Activated T-helper 2 cell treated with anti-CD3 and anti-CD28 coated beads, Interferon-gamma antibody, Interleukin-2, Interleukin-4, amounts not matched to agents 10 μg/mL and 5 μg/mL and 100 μg/mL, durations not matched to agents 14 hours and 24 hours and 36 hours (primary cell): ENCODE measurements around the gene WIPF1. TPM values are rescaled to one million over a fixed set of nuclear protein-coding genes. Genes with fewer than 3 reads are reported as not detected.
A peak's percentile ranks its signal among the peaks of the same experiment; 100 is the strongest.

ENCODE experiments used
- DNase-seq: peaks from one replicate; pipeline ENCODE4 v3.0.0; 2021; ENCODE audit warnings: low spot score
- H3K27ac Mint-ChIP-seq: one replicate; pipeline ENCODE4 v1.8.0; 2021; ENCODE audit warnings: mixed read lengths
- H3K27me3 Mint-ChIP-seq: one replicate; pipeline ENCODE4 v1.8.0; 2021; ENCODE audit warnings: low read depth, mixed read lengths
- H3K36me3 Mint-ChIP-seq: one replicate; pipeline ENCODE4 v1.8.0; 2021; ENCODE audit warnings: low read depth, mixed read lengths
- H3K4me1 Mint-ChIP-seq: one replicate; pipeline ENCODE4 v1.8.0; 2021; ENCODE audit warnings: low read depth, mixed read lengths
- H3K4me3 Mint-ChIP-seq: one replicate; pipeline ENCODE4 v1.8.0; 2021; ENCODE audit warnings: low read depth, mild to moderate bottlenecking, moderate library complexity, mixed read lengths
- H3K9me3 Mint-ChIP-seq: one replicate; pipeline ENCODE4 v1.8.0; 2021; ENCODE audit warnings: mixed read lengths
- intact Hi-C: fragments of 100-400 bp; cut with micrococcal nuclease; formaldehyde crosslinking; loops from one replicate; pipeline ENCODE4 v1.15.1; 2023
- total RNA-seq: library from RNA; stranded (reverse); gene quantifications from 2 replicates; pipeline ENCODE4 v1.2.3, GENCODE V29; 2022

Gene WIPF1, protein sequence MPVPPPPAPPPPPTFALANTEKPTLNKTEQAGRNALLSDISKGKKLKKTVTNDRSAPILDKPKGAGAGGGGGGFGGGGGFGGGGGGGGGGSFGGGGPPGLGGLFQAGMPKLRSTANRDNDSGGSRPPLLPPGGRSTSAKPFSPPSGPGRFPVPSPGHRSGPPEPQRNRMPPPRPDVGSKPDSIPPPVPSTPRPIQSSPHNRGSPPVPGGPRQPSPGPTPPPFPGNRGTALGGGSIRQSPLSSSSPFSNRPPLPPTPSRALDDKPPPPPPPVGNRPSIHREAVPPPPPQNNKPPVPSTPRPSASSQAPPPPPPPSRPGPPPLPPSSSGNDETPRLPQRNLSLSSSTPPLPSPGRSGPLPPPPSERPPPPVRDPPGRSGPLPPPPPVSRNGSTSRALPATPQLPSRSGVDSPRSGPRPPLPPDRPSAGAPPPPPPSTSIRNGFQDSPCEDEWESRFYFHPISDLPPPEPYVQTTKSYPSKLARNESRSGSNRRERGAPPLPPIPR
- total RNA-seq: 281 and 287 TPM in 2 replicates

DNA sequence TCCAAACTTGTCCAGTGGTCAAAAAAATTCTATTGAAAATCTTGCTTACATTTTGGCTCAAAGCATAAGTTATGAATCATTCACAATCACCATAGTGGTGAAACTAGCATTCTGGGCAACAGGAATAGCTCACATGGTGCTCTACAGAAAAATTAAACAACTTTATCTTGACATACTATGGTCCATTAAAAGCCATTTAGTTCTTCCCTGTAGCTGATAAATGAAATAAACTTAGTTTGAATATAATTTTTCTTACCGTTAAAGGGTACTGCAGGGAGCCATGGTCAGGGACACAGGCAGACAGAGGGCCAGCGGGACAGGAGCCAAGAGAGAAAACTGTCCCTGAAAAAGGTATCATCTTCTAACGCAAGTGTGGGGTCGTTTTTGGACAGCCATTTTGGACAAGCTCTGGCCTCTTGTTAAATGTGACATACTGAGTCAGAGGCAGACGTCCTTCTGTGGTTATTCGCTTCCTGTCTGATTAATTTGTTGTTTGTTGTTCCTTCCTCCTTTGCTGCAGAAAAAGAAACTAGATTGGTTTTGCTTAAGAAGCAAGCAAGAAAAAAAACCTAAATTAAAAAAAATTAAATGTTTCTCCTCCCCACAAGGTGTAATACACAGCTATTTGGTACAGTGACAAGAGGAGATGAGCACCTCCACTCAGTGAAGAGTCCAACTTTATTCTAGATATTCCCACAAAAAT, at the start of gene WIPF1:
TSS of gene WIPF1 (minus strand) at position 460 of the 703 bp plus-strand sequence. CDS start 12,231 bp downstream, outside the sequence.
- Mint-ChIP-seq H3K27me3 (no peaks in the 10 kb centered on the region), H3K27ac (peak within 1 kb of the TSS; percentile 90), H3K9me3 (peaks cover 3% of the 10 kb centered on the region), H3K4me1 (peaks cover 59% of the 10 kb centered on the region), H3K4me3 (peak within 1 kb of the TSS; percentile 84), H3K36me3 (peaks cover 76% of the 10 kb centered on the region)
- intact Hi-C loops: loop anchor here (1.0 to 10.0 kb wide), 9 partner anchors 11 to 633 kb away; partner anchors contain the start of genes ATF2 and SP3
- peak; percentile 38 for DNase-seq

DNA sequence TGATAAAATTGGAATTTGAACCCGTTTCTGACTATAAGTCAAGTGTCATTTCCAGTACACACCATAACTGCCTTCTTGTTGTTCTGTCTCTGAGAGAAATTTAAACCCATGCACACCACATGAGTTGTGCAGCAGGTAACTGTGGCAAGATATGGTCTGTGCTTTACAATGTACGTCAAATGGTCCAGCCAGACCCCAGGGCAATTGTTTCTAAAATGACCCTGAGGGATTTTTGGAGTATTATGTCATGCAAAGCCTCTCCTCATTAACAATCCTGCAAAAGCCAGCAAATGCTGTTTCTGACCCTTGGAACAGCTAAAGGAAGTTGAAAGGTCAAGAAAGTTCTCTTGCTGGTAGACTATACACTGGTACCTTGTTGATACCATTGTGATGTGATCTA, 47.7 kb upstream of the WIPF1 start:
- Mint-ChIP-seq H3K4me3 (no peak overlapping the region), H3K27ac (no peak overlapping the region), H3K36me3 (peaks cover 37% of the 10 kb centered on the region), H3K4me1 (peaks cover 2% of the 10 kb centered on the region), H3K9me3 (peaks cover 22% of the 10 kb centered on the region), H3K27me3 (no peaks in the 10 kb centered on the region)
- intact Hi-C loops: no loop called here
- DNase-seq: no peak

DNA sequence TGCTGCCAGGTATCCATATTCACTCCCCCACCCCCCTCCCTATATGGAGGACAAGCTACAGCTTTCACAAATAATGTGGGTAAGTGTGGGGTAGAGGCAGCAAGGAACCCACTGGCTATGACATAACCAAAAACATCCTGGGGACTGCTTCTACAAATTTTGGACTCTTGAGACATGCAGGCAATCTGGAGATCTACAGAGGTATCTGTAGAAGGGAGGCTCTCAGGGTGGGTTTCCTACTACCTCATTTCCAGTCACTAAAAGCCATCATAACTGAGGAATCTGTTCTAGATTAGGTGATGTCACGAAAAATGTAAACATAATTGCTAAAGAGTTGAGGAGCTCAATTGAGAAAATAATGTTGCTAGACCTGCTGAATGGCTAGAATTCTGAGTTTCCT, 46.8 kb upstream of the WIPF1 start:
- Mint-ChIP-seq H3K27me3 (no peaks in the 10 kb centered on the region), H3K27ac (no peak overlapping the region), H3K36me3 (peaks cover 34% of the 10 kb centered on the region), H3K4me1 (no peaks in the 10 kb centered on the region), H3K4me3 (no peak overlapping the region), H3K9me3 (peaks cover 13% of the 10 kb centered on the region)
- intact Hi-C loops: no loop called here
- no peak for DNase-seq

DNA sequence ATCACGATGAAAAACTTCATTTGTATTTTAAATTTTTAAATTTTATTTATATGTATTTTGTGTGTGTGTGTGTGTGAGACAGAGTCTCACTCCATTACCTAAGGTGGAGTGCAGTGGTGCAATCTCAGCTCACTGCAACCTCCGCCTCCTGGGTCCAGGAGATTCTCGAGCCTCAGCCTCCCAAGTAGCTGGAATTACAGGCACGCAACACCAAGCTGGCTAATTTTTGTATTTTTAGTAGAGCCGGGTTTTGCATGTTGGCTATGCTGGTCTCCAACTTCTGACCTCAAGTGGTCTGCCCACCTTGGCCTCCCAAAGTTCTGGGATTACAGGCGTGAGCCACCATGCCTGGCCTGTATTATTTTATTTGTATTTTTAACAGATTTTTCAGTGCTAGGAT, 45.8 kb upstream of the WIPF1 start:
- intact Hi-C loops: no loop called here
- no peak for DNase-seq
- Mint-ChIP-seq H3K27ac (no peak overlapping the region), H3K27me3 (no peaks in the 10 kb centered on the region), H3K4me3 (no peak overlapping the region), H3K36me3 (peaks cover 31% of the 10 kb centered on the region), H3K4me1 (peaks cover 5% of the 10 kb centered on the region), H3K9me3 (peaks cover 8% of the 10 kb centered on the region)

DNA sequence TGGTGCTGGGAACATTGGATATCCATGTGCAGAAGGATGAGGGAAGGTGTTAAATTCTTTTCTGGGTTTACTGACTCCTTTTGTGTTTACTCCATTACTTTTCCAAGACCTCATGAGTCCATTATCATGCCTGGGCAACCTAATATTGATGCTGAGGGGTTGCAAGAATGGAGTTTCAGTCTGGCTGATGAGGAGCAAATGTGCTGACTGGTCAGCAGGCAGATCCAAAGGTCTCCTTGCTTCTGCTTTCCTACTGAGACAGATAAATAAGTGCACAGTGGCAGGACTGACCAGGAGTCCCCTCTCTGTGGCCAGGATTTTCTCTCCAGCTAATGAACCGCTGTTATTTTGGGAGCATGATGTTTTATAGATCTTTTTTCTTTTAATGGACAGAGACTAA, 43.6 kb upstream of the WIPF1 start:
- H3K36me3 Mint-ChIP-seq: peaks cover 19% of the 10 kb centered on the region
- DNase-seq: no peak
- intact Hi-C loops: no loop called here
- peaks cover 8% of the 10 kb centered on the region for H3K9me3 Mint-ChIP-seq
- H3K4me1 Mint-ChIP-seq: peaks cover 13% of the 10 kb centered on the region
- H3K4me3 Mint-ChIP-seq: no peak overlapping the region
- no peak overlapping the region for H3K27ac Mint-ChIP-seq
- no peaks in the 10 kb centered on the region for H3K27me3 Mint-ChIP-seq

DNA sequence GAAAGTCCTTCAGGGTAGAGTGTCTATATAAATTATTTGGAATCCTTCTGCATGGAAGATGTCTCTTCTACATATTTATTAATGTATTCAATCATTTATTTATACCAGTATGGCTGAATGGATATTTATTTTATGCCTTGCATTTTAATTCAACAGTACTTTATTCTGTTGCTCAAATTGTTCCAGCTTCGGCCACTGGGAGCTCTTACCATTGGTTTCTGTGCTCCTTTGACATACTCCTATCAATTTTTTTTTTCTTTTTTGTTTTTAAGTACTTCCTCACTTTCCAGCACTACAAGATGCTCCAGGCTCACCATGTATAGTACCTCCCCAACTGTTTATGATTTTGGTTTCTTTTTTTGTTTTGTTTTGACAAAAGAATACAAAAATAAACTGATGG, 39.4 kb upstream of the WIPF1 start:
- Mint-ChIP-seq H3K9me3 (peaks cover 4% of the 10 kb centered on the region), H3K27me3 (no peaks in the 10 kb centered on the region), H3K27ac (peak overlapping the region; percentile 63), H3K36me3 (peaks cover 30% of the 10 kb centered on the region), H3K4me1 (peaks cover 43% of the 10 kb centered on the region), H3K4me3 (no peak overlapping the region)
- intact Hi-C loops: loop anchor here (10.0 kb wide), 2 partner anchors 62 to 198 kb away; no protein-coding TSS in a partner anchor
- DNase-seq: no peak

DNA sequence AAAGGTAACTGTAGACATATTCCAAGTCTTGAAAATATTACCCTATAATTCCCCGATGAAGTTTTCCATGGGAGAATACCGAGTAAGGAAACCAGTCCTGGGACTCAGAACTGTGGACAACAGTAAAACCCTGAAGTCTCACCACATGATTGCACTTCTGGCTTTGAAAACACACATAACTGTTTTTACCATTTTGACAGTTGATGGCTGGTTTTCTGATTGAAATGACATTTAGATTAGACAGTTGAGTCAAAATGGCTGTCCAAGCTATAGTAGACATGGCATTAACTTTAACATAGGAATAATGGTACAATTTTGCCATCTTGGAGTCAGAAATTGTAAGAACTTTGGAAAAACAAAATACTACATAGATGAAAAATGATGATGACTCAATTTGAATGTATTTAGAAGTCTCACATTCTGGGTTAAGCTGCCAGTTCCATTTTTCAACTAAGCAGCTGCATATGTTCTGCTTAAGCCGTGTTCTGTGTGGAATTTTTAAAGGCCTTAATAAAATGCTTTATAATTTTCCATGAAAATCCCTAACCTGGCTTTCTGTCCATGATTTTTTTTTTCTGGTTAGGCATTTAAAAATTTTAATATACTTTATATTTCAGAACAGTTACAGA, 38.3 kb upstream of the WIPF1 start:
- H3K36me3 Mint-ChIP-seq: peaks cover 41% of the 10 kb centered on the region
- peaks cover 4% of the 10 kb centered on the region for H3K9me3 Mint-ChIP-seq
- no peaks in the 10 kb centered on the region for H3K27me3 Mint-ChIP-seq
- H3K4me3 Mint-ChIP-seq: no peak overlapping the region
- no peak for DNase-seq
- intact Hi-C loops: loop anchor here (2.0 to 10.0 kb wide), 5 partner anchors 23 to 199 kb away; no protein-coding TSS in a partner anchor
- peak overlapping the region; percentile 92 for H3K27ac Mint-ChIP-seq
- peaks cover 54% of the 10 kb centered on the region for H3K4me1 Mint-ChIP-seq

DNA sequence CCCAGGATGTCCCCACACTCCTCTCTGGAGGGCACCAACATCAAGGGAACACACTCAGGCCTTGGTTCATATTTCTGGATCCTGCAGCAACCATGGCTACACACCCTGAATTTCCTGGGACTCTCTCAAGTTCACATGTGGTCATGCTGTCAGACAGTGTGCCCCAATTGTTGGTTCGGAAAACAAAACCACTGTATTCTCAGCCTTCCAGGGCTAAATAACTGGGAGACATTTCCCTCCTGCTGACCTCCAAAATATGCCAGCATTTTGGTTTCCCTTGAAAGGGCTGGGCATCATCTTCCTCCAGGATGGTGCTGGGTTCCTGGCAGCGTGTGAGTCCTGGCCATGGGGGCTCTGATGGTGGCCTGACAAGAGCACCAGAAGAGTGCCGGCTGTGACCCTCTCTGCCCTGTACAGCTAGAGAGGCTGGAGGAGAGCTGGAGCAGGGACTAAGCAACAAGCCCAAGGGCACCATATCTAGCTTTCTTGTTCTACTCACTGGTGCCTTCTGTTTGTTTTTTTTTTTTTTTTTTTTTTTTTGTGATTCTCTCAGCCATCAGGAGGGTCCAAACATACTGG, 37.5 kb upstream of the WIPF1 start:
- peaks cover 4% of the 10 kb centered on the region for H3K9me3 Mint-ChIP-seq
- peak overlapping the region; percentile 92 for H3K27ac Mint-ChIP-seq
- no peak for DNase-seq
- H3K4me3 Mint-ChIP-seq: peak overlapping the region; percentile 90
- intact Hi-C loops: loop anchor here (2.0 to 10.0 kb wide), 5 partner anchors 24 to 200 kb away; no protein-coding TSS in a partner anchor
- peaks cover 62% of the 10 kb centered on the region for H3K4me1 Mint-ChIP-seq
- H3K27me3 Mint-ChIP-seq: no peaks in the 10 kb centered on the region
- peaks cover 49% of the 10 kb centered on the region for H3K36me3 Mint-ChIP-seq

DNA sequence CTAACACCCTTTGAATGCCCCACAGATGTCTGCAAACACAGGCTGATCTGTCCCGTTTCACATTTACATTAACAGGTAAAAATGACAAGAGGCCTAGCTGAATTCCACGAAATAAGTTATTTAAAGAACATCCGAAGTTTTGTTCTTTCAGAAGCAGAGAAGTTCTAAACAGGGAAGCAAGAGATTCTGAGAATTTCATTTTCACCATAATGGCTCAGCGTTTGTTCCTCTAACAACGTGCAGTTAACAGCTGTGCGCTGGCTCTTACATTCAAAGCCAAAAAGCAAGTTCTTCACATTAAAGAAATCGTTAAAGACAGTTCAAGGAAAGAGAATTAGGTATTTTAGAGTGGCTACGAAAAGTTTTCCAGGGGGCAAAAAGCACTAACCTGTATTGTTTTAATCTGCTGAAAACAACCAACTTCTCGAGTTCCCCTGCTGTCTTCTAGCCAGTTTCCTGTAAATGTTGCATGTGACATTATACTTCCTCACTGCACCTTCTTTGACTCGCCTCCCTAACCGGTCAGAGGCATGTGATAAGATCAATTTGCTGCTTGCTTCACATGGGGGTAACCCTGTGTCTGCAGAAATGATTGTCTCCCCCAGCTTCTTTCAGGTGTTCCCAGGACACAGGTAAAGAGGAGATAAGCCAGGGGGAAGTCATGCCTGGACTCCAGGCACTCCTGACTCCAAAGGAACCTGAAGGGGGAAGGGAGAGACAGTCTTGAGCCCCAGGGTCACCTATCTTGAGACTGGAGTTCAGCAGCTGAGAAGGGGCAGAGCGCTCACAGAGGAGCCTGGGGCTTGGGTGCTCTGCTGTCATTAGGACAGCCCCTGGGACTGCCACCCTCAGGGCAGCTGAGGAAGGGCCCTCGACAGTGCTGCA, 36.8 kb upstream of the WIPF1 start:
- peaks cover 51% of the 10 kb centered on the region for H3K36me3 Mint-ChIP-seq
- H3K4me3 Mint-ChIP-seq: peak overlapping the region; percentile 90
- H3K9me3 Mint-ChIP-seq: peaks cover 4% of the 10 kb centered on the region
- no peaks in the 10 kb centered on the region for H3K27me3 Mint-ChIP-seq
- H3K4me1 Mint-ChIP-seq: peaks cover 69% of the 10 kb centered on the region
- DNase-seq: peak; percentile 38
- H3K27ac Mint-ChIP-seq: peak overlapping the region; percentile 92
- intact Hi-C loops: loop anchor here (1.0 to 10.0 kb wide), 6 partner anchors 24 to 200 kb away; no protein-coding TSS in a partner anchor

DNA sequence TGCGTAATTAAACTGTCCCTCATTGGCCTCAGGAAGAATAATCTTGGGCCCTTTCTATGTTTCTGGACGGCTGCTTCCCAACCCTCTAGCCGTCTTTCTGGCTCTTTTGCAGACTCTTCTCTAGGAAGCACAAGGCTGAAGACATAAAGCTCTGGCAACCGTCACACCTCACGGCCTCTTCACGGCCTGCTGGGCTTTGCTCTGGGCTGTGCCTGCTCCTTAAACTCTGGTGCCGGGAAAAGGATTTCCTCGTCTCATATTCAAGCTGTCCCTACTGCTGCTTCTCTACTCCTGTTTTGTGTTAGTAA, 36.0 kb upstream of the WIPF1 start:
- DNase-seq: no peak
- Mint-ChIP-seq H3K27ac (peak overlapping the region; percentile 92), H3K27me3 (no peaks in the 10 kb centered on the region), H3K36me3 (peaks cover 52% of the 10 kb centered on the region), H3K4me1 (peaks cover 70% of the 10 kb centered on the region), H3K4me3 (peak overlapping the region; percentile 90), H3K9me3 (no peaks in the 10 kb centered on the region)
- intact Hi-C loops: loop anchor here (10.0 kb wide), 2 partner anchors 59 to 201 kb away; no protein-coding TSS in a partner anchor

DNA sequence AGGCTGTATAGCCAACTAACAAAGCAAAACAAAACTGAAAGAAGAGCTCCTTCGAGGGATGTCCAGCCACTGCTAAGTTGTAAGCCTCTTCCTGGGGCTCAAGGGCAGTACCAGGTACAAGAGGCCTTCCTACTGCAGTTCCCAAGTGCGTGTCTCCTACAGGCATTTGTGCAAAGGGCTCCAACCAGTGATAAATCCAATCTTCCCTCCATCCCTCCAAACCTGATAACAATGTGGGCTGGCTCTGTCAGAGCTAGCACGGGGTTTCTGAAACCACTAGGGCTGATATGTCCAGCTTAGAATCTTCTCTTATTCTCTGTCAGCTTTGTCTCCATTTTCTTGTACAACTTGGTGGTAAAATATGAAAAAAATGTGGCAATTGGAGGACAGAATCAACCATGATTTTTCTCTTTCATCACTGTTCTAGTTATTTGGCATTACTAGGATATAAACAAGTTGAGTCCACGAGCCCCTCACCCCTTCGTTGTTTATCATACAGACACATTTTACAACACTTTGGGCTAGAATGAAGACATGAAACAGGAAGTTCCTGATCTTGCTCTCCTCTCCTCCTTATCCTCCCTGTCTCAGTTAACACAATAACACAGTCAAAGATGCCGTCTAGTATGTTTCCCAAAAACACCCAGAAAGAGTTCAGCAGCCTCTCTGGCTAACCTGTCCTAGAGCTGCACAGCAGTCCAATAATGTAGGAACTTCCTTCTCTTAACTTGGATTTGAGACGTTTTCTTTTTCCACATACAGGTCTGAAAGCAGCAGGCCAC, 35.4 kb upstream of the WIPF1 start:
- DNase-seq: no peak
- intact Hi-C loops: loop anchor here (10.0 kb wide), 2 partner anchors 58 to 202 kb away; no protein-coding TSS in a partner anchor
- H3K27me3 Mint-ChIP-seq: no peaks in the 10 kb centered on the region
- peaks cover 73% of the 10 kb centered on the region for H3K4me1 Mint-ChIP-seq
- peak overlapping the region; percentile 92 for H3K27ac Mint-ChIP-seq
- H3K4me3 Mint-ChIP-seq: peak overlapping the region; percentile 90
- no peaks in the 10 kb centered on the region for H3K9me3 Mint-ChIP-seq
- H3K36me3 Mint-ChIP-seq: peaks cover 56% of the 10 kb centered on the region
